ENCODE measurements around the gene SKOR2.

DNA sequence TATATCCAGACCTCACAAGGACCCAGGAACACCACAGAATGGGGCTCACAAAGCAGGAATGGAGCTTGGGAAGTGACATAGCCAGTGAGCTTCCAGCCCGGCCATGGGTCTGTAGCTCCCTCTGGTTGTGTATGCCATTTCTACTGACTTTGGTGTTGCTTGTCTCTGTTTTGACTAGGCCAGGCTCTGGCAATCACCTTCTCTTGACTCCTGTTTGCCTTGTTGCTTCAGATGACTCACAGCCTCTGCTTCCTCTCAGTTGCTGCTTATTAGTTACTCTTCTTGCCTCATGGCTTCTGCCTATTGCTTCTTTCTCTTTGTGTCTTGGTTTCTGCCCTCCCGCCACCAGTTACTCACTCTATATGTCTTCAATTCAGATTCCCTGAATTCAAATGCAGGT is 59.5 kb downstream of the SKOR2 start:
- TF ChIP-seq, protein P1, sequence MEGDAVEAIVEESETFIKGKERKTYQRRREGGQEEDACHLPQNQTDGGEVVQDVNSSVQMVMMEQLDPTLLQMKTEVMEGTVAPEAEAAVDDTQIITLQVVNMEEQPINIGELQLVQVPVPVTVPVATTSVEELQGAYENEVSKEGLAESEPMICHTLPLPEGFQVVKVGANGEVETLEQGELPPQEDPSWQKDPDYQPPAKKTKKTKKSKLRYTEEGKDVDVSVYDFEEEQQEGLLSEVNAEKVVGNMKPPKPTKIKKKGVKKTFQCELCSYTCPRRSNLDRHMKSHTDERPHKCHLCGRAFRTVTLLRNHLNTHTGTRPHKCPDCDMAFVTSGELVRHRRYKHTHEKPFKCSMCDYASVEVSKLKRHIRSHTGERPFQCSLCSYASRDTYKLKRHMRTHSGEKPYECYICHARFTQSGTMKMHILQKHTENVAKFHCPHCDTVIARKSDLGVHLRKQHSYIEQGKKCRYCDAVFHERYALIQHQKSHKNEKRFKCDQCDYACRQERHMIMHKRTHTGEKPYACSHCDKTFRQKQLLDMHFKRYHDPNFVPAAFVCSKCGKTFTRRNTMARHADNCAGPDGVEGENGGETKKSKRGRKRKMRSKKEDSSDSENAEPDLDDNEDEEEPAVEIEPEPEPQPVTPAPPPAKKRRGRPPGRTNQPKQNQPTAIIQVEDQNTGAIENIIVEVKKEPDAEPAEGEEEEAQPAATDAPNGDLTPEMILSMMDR (conservative IDR thresholded peaks at IDR 0.05; ENCODE audit: low read depth in 2 of 2) = peak in 1 of 2 experiments; percentile 38; a peak in 2 of 4 replicates
- no peak for TF ChIP-seq EZH2 (IDR thresholded peaks at IDR 0.05; ENCODE audit: low read depth, unreplicated experiment)
- TF ChIP-seq, protein P2, sequence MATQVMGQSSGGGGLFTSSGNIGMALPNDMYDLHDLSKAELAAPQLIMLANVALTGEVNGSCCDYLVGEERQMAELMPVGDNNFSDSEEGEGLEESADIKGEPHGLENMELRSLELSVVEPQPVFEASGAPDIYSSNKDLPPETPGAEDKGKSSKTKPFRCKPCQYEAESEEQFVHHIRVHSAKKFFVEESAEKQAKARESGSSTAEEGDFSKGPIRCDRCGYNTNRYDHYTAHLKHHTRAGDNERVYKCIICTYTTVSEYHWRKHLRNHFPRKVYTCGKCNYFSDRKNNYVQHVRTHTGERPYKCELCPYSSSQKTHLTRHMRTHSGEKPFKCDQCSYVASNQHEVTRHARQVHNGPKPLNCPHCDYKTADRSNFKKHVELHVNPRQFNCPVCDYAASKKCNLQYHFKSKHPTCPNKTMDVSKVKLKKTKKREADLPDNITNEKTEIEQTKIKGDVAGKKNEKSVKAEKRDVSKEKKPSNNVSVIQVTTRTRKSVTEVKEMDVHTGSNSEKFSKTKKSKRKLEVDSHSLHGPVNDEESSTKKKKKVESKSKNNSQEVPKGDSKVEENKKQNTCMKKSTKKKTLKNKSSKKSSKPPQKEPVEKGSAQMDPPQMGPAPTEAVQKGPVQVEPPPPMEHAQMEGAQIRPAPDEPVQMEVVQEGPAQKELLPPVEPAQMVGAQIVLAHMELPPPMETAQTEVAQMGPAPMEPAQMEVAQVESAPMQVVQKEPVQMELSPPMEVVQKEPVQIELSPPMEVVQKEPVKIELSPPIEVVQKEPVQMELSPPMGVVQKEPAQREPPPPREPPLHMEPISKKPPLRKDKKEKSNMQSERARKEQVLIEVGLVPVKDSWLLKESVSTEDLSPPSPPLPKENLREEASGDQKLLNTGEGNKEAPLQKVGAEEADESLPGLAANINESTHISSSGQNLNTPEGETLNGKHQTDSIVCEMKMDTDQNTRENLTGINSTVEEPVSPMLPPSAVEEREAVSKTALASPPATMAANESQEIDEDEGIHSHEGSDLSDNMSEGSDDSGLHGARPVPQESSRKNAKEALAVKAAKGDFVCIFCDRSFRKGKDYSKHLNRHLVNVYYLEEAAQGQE (IDR thresholded peaks at IDR 0.05; ENCODE audit: unreplicated experiment) = no peak
- no peak for TF ChIP-seq ZNF114 (CRISPR knock-in tag; IDR thresholded peaks at IDR 0.05)
- TF ChIP-seq CREB1 (CRISPR knock-in tag; IDR thresholded peaks at IDR 0.05; ENCODE audit: low read depth) = no peak
- TF ChIP-seq EZH2phosphoT487 (IDR thresholded peaks at IDR 0.05; ENCODE audit: unreplicated experiment) = no peak
- no peak for TF ChIP-seq NANOG (IDR thresholded peaks at IDR 0.05; ENCODE audit: borderline replicate concordance)
